Stomach (tissue), 9 donors: ENCODE data around the gene ASAP2. TPM values are rescaled to one million over a fixed set of nuclear protein-coding genes. Genes with fewer than 3 reads are reported as not detected.

Experiments used
- DNase-seq, 2 donors: peaks; one replicate each; pipeline versions ENCODE4 v3.0.0 to v3.0.0-alpha.2; 2013 to 2019
- H3K27ac ChIP-seq, 5 donors: fragments of 200-600 bp in 4 of 5; sonication (generic) in 4 of 5; one replicate each; pipeline ENCODE4 v1.5.1; 2013 to 2019; ENCODE audit warnings: mild to moderate bottlenecking in 1 of 5, moderate library complexity in 1 of 5
- H3K27me3 ChIP-seq, 3 donors: fragments of 200-600 bp; sonication (generic); one replicate each; pipeline ENCODE4 v1.5.1; 2017 to 2019; ENCODE audit warnings: mixed run types in 1 of 3
- H3K36me3 ChIP-seq, 4 donors: fragments of 200-600 bp; sonication (generic); 1 replicate in 3 of 4; 2 replicates in 1 of 4; pipeline ENCODE4 v1.5.1; 2016 to 2019
- H3K4me1 ChIP-seq, 4 donors: fragments of 200-600 bp; sonication (generic); one replicate each; pipeline ENCODE4 v1.5.1; 2016 to 2019
- H3K4me3 ChIP-seq, 4 donors: fragments of 200-600 bp; sonication (generic) in 3 of 4; one replicate each; pipeline ENCODE4 v1.5.1; 2016 to 2019; ENCODE audit warnings: mild to moderate bottlenecking in 1 of 4
- H3K9me3 ChIP-seq, 4 donors: fragments of 200-600 bp; sonication (generic); one replicate each; pipeline ENCODE4 v1.5.1; 2016 to 2019
- CTCF ChIP-seq, 7 experiments: fragments of 450-650 bp in 4 of 7; fragments of 200-600 bp in 3 of 7; sonication (generic) in 3 of 7; IDR thresholded peaks; one replicate each; pipeline ENCODE4 v1.5.1; 2016 to 2019; ENCODE audit warnings: antibody characterized with exemption in 7 of 7, control low read depth in 2 of 7, mild to moderate bottlenecking in 1 of 7
- EP300 ChIP-seq: sonication (generic); formaldehyde crosslinking; IDR thresholded peaks from one replicate; pipeline ENCODE4 v1.6.1; 2017; ENCODE audit warnings: antibody characterized with exemption
- POLR2A ChIP-seq, 4 donors: fragments of 450-650 bp; IDR thresholded peaks; one replicate each; pipeline ENCODE4 v1.6.1; 2016; ENCODE audit warnings: antibody characterized with exemption in 4 of 4, control low read depth in 2 of 4, mild to moderate bottlenecking in 1 of 4, moderate library complexity in 1 of 4
- POLR2AphosphoS5 ChIP-seq, 3 donors: sonication (generic); formaldehyde crosslinking; IDR thresholded peaks; one replicate each; pipeline ENCODE4 v1.6.1; 2016; ENCODE audit warnings: antibody characterized with exemption in 3 of 3
- WGBS, 5 donors: extraction: QIAGEN DNeasy Blood & Tissue Kit in 3 of 5; methylation state at CpG; one replicate each; pipeline versions ENCODE4 v1.1.5 to v1.1.7; 2013 to 2018; 5-methylcytosine and 5-hydroxymethylcytosine counted together
- intact Hi-C: fragments of 100-400 bp; cut with DNase I; formaldehyde crosslinking; loops from one replicate; pipeline ENCODE4 v1.15.1; 2023; ENCODE audit warnings: low total_unique reads
- polyA plus RNA-seq, 3 donors: library from polyadenylated mRNA; stranded (reverse); fragments of 200-250 nt; gene quantifications; one replicate each; pipeline ENCODE4 v1.2.3, GENCODE V29; 2013
- total RNA-seq, 5 donors: library from RNA; depleted of rRNA; stranded (reverse); fragments of >200 nt; gene quantifications; one replicate each; pipeline versions ENCODE4 v1.1.0 to v1.2.3, GENCODE V29; 2014 to 2016
- donor health status: healthy with polysubstance abuse.
- donor health status: Bipolar disorder and iron deficiency.
- donor health status: healthy.

The ASAP2 gene
- total and polyA plus RNA-seq, 8 donors: 9.7 to 55.4 (median 33.7) TPM

DNA sequence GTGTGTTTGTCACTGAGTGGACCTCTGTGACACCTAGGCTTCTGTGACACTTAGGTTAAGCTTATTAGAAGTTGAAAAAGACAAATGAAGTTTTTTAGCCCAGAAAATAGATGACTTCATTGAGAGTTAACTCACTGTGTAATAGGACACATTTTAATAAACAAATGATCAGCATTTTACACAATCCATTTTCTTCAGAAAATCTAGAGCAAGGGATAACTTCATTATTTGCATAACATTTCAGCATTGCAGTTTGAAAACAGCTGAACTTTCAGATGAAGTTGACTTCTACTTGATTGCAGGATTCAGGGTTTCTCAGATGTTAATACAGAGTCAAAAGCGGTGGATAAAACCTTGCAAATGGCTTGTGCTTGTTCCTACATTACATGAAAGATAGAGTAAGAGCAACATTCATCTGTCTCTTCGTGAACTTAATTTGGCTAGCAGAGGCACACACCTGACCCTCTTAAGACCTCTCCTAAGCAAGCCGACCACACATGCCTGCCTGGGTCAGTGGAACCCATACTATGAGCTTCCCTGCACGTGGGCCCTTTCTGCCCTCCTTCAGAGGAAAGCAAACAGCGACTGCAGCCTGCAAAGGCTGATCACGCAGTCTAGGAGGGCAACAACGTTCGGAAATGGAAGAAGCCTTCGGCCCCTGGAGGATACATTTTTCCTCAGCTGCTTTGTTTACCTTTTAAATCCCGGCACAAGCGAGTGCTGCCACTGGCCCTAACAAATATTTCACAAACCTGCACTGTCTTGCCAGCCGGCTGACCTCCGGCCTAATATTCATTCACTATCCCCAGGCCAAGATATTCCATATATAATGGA is 200.1 kb downstream of the ASAP2 start:
- 43 to 63% (median 61%) methylated on average over 13 of the region's 13 CpGs for WGBS, 5 donors
- Histone ChIP-seq H3K9me3 (no peaks in the 10 kb centered on the region), H3K27ac (peak overlapping the region in 3 of 5 donors; percentile 17 to 60 (median 46)), H3K27me3 (no peaks in the 10 kb centered on the region), H3K4me1 (peaks cover 5 to 51% (median 24%) of the 10 kb centered on the region in 4 donors), H3K4me3 (no peak overlapping the region), H3K36me3 (peaks cover 17 to 92% (median 70%) of the 10 kb centered on the region in 4 donors)
- no peak for TF ChIP-seq POLR2AphosphoS5 (IDR thresholded peaks at IDR 0.05)
- no peak for TF ChIP-seq EP300
- TF ChIP-seq POLR2A (IDR thresholded peaks at IDR 0.05): no peak
- intact Hi-C loops: no loop called here
- DNase-seq: no peak

GRCh38 chr2:9407363-9407811 is 200.8 kb downstream of the ASAP2 start:
- TF ChIP-seq POLR2A (IDR thresholded peaks at IDR 0.05): no peak
- TF ChIP-seq POLR2AphosphoS5 (IDR thresholded peaks at IDR 0.05): no peak
- Histone ChIP-seq H3K4me3 (no peak overlapping the region), H3K27me3 (no peaks in the 10 kb centered on the region), H3K27ac (peak overlapping the region in 2 of 5 donors; percentile 17 to 60), H3K9me3 (no peaks in the 10 kb centered on the region), H3K4me1 (peaks cover 5 to 51% (median 24%) of the 10 kb centered on the region in 4 donors), H3K36me3 (peaks cover 22 to 92% (median 69%) of the 10 kb centered on the region in 4 donors)
- intact Hi-C loops: no loop called here
- 64 to 86% (median 82%) methylated on average over 8 of the region's 8 CpGs for WGBS, 5 donors
- DNase-seq: no peak

GRCh38 chr2:9408641-9409151 is 202.1 kb downstream of the ASAP2 start:
- intact Hi-C loops: no loop called here
- DNase-seq: no peak
- Histone ChIP-seq H3K27ac (no peak overlapping the region), H3K4me3 (no peak overlapping the region), H3K36me3 (peaks cover 22 to 86% (median 71%) of the 10 kb centered on the region in 4 donors), H3K27me3 (no peaks in the 10 kb centered on the region), H3K4me1 (peaks cover 0 to 41% (median 23%) of the 10 kb centered on the region in 4 donors), H3K9me3 (no peaks in the 10 kb centered on the region)
- 51 to 63% (median 57%) methylated on average over 9 of the region's 9 CpGs for WGBS, 5 donors
- TF ChIP-seq CTCF (IDR thresholded peaks at IDR 0.05) (no peak), POLR2AphosphoS5 (IDR thresholded peaks at IDR 0.05) (no peak), POLR2A (IDR thresholded peaks at IDR 0.05) (no peak), EP300 (no peak)

GRCh38 chr2:9410108-9410507 is 203.5 kb downstream of the ASAP2 start:
- 97 to 100% (median 98%) methylated on average over 3 of the region's 3 CpGs for WGBS, 5 donors
- H3K27ac ChIP-seq: no peak overlapping the region
- no peaks in the 10 kb centered on the region for H3K27me3 ChIP-seq
- peaks cover 0 to 28% (median 17%) of the 10 kb centered on the region in 4 donors for H3K4me1 ChIP-seq
- no peak overlapping the region for H3K4me3 ChIP-seq
- DNase-seq: no peak
- TF ChIP-seq CTCF (IDR thresholded peaks at IDR 0.05) (no peak), EP300 (no peak)
- H3K36me3 ChIP-seq: peaks cover 26 to 77% (median 69%) of the 10 kb centered on the region in 4 donors
- intact Hi-C loops: no loop called here
- H3K9me3 ChIP-seq: no peaks in the 10 kb centered on the region

- Histone ChIP-seq H3K27me3 (no peaks in the 10 kb centered on the region), H3K4me1 (peaks cover 0 to 13% (median 4%) of the 10 kb centered on the region in 4 donors), H3K27ac (no peak overlapping the region), H3K36me3 (peaks cover 17 to 79% (median 73%) of the 10 kb centered on the region in 4 donors), H3K9me3 (no peaks in the 10 kb centered on the region), H3K4me3 (no peak overlapping the region)
- intact Hi-C loops: no loop called here
- DNase-seq: no peak
- no peak for TF ChIP-seq EP300
- TF ChIP-seq POLR2A (IDR thresholded peaks at IDR 0.05): no peak
- no peak for TF ChIP-seq POLR2AphosphoS5 (IDR thresholded peaks at IDR 0.05)
- TF ChIP-seq CTCF (IDR thresholded peaks at IDR 0.05): no peak
- WGBS, 5 donors: 73 to 91% (median 83%) methylated on average over 7 of the region's 7 CpGs
Observed at GRCh38 chr2:9412781-9413180, 206.2 kb downstream of the ASAP2 start.
